Breast epithelium (tissue), 3 donors: ENCODE measurements around the gene HTRA3.

ENCODE experiments used
- CTCF ChIP-seq, 3 donors: fragments of 450-650 bp; IDR thresholded peaks; one replicate each; pipeline ENCODE4 v1.5.1; 2016 to 2017; ENCODE audit warnings: antibody characterized with exemption in 3 of 3, mild to moderate bottlenecking in 3 of 3, moderate library complexity in 3 of 3
- POLR2A ChIP-seq: fragments of 450-650 bp; IDR thresholded peaks from one replicate; pipeline ENCODE4 v1.6.1; 2016; ENCODE audit warnings: antibody characterized with exemption, mild to moderate bottlenecking, moderate library complexity

- TF ChIP-seq CTCF (IDR thresholded peaks at IDR 0.05) (no peak), POLR2A (no peak)
These were observed 841 bp downstream of the HTRA3 start for GRCh38 chr4:8270418-8270771.
